GM21576 (cell line): ENCODE results near the gene ZNF710.
A peak's percentile ranks its signal among the peaks of the same experiment; 100 is the strongest.
"Not testable (repeated sequence)": the region's sequence is repeated elsewhere in the genome, so short reads cannot be mapped to it uniquely, and the experiment has no call there.

Experiments used
- ATAC-seq: cut with Tn5 transposase; IDR thresholded peaks from one replicate; pipeline ENCODE4 v1.9.1; 2021; ENCODE audit warnings: mild to moderate bottlenecking, moderate library complexity; ENCODE audit not compliant: unreplicated experiment

Gene ZNF710

GRCh38 chr15:90058775-90059174, 57.7 kb downstream of the ZNF710 start:
- no peak for ATAC-seq

- peak; percentile 84 for ATAC-seq
These were observed 58.3 kb downstream of the ZNF710 start for GRCh38 chr15:90059208-90059985.

GRCh38 chr15:90060797-90061196, 59.7 kb downstream of the ZNF710 start:
- no peak for ATAC-seq

GRCh38 chr15:90062023-90062442, 60.9 kb downstream of the ZNF710 start:
- ATAC-seq, result no peak

- ATAC-seq, result no peak
These were observed 61.4 kb downstream of the ZNF710 start for GRCh38 chr15:90062462-90062932.

- no peak for ATAC-seq
These were observed 62.0 kb downstream of the ZNF710 start for GRCh38 chr15:90062973-90063769.

- no peak for ATAC-seq
These were observed 62.7 kb downstream of the ZNF710 start for GRCh38 chr15:90063770-90064247.

GRCh38 chr15:90064911-90065681, 64.0 kb downstream of the ZNF710 start:
- no peak for ATAC-seq

GRCh38 chr15:90065682-90066049, 64.5 kb downstream of the ZNF710 start:
- no peak for ATAC-seq

GRCh38 chr15:90067181-90067952, 66.2 kb downstream of the ZNF710 start:
- no peak for ATAC-seq

GRCh38 chr15:90067953-90068606, 67.0 kb downstream of the ZNF710 start:
- ATAC-seq, result no peak

- not testable (repeated sequence) for ATAC-seq
These were observed 69.5 kb downstream of the ZNF710 start for GRCh38 chr15:90070623-90071022.

- ATAC-seq, result no peak
These were observed 70.2 kb downstream of the ZNF710 start for GRCh38 chr15:90071220-90071807.

GRCh38 chr15:90072978-90073640, 72.0 kb downstream of the ZNF710 start:
- no peak for ATAC-seq

GRCh38 chr15:90074023-90074422, 72.9 kb downstream of the ZNF710 start:
- no peak for ATAC-seq

GRCh38 chr15:90074916-90075315, 73.8 kb downstream of the ZNF710 start:
- no peak for ATAC-seq

- ATAC-seq, result no peak
These were observed 74.5 kb downstream of the ZNF710 start for GRCh38 chr15:90075420-90076289.

GRCh38 chr15:90076716-90077115, 75.6 kb downstream of the ZNF710 start:
- no peak for ATAC-seq
